ENCODE data around the gene ADAMTS2.

Gene ADAMTS2

DNA sequence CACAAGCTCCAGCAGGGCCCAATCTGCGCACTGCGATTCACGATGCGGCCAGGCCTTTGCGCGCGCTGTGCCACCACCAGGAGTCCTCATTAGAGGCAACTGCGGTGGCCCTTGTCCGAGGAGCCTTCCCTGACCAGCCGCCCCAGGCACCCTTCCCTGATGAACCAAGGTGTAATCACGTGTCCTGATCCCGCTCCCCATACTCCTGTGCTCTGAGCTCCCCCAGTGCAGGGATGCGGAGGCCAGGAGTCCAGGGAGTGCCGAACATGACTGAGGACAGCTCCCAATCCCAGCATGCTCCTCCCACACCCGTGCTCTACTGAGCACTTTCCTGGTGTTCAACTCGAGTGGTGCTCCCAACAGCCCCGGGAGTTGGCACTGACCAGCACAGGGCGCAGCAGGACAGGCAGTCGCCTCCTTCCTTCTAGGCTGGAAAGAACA, 150.3 kb downstream of the ADAMTS2 start:
- H3K27ac ChIP-seq: no peak overlapping the region
- TF ChIP-seq, protein P1, sequence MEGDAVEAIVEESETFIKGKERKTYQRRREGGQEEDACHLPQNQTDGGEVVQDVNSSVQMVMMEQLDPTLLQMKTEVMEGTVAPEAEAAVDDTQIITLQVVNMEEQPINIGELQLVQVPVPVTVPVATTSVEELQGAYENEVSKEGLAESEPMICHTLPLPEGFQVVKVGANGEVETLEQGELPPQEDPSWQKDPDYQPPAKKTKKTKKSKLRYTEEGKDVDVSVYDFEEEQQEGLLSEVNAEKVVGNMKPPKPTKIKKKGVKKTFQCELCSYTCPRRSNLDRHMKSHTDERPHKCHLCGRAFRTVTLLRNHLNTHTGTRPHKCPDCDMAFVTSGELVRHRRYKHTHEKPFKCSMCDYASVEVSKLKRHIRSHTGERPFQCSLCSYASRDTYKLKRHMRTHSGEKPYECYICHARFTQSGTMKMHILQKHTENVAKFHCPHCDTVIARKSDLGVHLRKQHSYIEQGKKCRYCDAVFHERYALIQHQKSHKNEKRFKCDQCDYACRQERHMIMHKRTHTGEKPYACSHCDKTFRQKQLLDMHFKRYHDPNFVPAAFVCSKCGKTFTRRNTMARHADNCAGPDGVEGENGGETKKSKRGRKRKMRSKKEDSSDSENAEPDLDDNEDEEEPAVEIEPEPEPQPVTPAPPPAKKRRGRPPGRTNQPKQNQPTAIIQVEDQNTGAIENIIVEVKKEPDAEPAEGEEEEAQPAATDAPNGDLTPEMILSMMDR (conservative IDR thresholded peaks at IDR 0.05): no peak

DNA sequence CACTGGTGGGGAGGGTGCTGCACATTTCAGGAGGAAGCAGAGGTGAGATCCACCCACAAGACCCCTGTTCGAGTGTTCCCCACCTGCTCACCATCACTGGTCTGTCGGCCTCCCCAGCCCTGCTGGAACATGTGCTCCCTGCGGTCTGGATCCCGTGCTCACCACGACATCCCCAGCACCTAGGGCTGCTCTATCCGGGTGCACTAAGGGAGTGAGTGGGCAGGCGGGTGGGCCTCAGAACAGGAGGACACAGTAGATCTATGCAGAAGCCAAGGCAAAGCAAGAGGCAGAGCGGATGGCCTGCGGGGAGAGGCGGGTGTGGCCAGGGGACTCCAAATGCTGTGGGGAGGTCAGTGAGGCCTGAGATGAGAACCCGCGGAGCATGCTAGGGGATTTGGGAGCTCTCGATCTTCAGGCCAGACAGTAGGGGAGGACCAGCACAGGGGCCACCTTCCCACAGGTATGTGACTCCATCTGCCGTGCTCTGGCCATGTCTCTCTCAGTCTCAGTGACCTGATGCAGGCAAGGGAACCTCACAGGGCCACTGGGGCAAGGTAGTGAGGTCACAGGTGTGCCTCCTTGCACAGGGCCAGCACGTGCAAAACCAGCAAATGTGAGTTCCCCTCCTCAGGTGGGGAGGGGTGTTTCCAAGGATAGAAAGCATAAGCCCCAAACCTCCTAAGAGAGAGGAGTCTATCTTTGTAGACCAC, 150.9 kb downstream of the ADAMTS2 start:
- H3K27ac ChIP-seq: no peak overlapping the region
- TF ChIP-seq, protein P1 (conservative IDR thresholded peaks at IDR 0.05): no peak

DNA sequence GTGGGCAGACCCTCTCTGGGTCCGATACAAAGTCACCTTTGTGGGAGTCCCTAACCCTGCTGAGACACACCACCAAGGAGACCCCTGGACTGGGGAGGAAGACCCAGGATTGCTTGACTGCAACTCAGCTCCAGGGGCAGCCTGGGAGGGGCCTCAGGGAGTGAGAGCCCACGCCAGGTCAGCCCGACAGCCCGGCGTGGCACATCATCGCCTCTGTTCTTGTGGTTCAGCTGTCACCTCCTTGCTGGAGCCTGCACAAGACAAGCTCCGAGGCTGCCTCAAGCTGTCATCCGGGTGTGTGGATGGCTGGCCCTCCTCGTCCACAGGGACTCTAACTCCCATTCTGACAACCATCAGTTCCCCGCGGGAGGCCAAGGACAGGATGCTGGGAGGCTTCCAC, 151.5 kb downstream of the ADAMTS2 start:
- no peak overlapping the region for H3K27ac ChIP-seq
- TF ChIP-seq, protein P1 (conservative IDR thresholded peaks at IDR 0.05): no peak

DNA sequence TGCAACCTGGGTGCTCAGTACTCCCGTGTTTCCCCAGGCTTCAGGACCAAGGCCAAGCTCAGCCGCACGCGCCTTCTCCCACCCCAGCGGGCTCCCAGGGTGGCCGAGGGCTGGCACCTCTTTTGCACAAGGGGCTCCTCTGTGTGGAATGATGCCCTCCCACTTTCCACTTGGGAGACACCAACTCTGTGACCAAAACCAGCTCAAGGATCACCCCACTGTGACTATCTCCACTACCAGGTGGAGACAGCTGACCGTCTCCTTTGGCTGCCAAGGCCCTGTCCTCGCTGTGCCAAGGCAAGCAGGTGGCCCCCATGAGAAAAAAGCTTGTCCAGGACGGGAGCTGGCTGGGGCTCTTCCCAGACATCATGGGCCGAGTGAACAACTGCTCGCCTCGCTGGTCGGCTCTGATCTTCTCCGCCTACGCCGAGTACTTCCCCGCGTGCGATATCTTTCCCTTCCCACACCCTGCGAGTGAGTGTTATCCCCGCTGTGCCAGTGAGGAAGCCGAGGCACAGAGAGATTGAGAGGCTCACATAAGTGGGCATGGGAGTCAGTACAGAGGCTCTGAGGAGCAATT, 152.3 kb downstream of the ADAMTS2 start:
- H3K27ac ChIP-seq: no peak overlapping the region
- TF ChIP-seq, protein P1 (conservative IDR thresholded peaks at IDR 0.05): no peak

DNA sequence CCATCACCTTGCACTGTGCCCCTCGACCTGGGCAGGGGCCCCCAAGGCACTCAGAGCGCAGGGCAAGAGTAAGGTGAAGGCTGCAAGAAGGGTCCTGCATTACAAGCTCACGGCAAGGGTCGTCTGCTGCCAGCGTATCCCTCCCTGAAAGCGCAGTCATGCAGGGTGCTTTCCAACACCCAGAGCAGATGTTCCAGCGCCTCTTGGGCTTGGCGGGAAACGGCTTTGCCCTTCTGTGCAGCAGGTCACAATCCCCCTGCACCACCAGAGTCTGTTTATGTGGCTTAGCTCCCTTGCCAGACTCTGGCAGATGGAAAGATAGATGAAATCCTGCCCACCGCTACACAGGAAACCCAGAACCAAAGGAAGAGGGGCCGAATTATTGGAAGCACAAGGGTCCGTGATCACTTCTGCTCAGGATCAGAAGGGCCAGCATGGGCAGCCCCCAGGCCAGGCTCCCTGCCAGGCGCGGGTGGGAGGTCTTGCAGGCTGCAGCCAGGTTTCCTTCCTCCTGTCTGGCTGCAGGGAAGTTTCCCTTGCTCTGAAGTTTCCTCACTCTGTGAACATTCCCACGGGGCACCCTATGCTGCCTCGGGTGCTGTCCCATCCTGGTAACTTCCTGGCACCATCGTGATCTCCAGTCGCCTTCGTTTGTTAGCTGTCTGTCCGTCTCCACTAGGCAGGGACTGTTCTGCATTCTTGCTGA, 152.9 kb downstream of the ADAMTS2 start:
- H3K27ac ChIP-seq: no peak overlapping the region
- TF ChIP-seq, protein P1 (conservative IDR thresholded peaks at IDR 0.05): no peak

DNA sequence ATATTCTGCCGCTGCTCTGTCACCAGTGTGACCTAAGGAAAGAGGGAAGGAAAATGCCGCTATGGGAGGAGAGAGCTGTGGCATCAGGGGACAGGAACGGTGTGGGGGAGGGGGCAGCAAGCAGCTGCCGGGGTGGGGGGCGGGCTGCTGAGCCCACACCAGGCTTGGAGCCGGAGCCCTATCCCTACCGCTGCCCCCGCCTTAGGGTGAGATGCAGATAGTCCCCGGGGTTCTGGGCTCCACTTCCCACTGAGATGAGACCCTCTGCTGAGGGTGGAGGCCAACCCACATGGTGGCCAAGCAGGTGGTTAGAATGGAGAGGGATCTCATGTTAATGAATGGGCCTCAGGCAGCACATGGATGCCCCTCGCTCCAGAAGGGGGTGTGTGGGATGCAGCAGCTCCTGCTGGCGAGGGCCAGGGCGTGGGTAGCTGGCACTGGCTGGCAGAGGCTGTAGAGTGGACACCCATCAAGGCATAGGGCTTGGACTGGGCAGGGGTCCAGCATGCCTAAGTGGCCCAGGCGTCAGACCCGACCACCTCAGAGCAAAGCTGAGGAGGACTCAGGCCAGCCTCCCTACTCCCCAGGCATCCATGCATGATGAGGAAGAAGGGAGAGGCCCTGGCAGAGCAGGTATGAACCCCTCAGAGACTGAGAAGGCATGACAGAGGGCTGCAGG, 153.6 kb downstream of the ADAMTS2 start:
- no peak overlapping the region for H3K27ac ChIP-seq
- TF ChIP-seq, protein P1 (conservative IDR thresholded peaks at IDR 0.05): no peak

Measured in VCaP (cell line).